ENCODE results near the gene TBX2.
A peak's percentile ranks its signal among the peaks of the same experiment; 100 is the strongest.
"Not testable (repeated sequence)": the region's sequence is repeated elsewhere in the genome, so short reads cannot be mapped to it uniquely, and the experiment has no call there.

TBX2 gene

DNA sequence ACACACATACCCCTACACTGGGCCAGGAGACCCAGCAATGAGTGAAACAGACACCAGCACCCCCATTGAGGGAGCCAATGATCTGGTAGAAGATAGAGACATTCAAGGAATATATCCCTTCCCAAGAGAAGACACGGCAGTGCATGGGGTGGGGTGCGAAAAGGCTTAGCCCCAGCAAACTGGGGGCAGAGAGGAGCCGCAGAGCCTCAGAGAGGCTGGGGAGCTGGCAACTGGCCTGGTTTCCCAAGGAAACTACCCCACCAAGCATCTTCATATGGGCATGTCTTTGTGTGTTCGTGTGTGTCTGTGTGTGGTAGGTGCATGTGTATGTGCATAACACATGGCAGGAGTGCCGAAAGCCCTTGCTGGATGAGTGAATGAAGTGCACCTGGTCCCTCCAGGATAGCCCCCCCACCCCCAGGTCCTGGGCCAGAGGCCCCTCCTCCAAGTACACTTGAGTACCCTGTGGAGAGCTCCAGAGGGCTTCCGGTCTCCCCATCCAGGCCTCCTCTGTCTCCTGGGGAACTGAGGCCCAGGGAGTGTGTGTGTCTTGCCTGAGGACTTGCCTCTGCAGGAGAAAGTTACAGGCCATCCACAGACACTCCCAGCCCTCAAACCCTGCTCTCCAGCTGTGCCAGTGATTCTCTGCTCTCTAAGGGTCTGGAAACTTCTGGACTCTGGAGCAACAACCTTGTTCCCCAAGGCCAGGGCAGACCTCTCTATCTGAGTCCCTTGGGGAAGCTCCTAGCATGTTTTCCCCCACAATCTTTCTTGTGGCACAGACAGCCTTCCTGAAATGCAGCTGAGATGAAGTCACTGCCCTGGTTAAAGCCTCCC lies 15.9 kb downstream of the TBX2 start:
- no peak for DNase-seq

GRCh38 chr17:61416211-61416539 lies 16.5 kb downstream of the TBX2 start:
- DNase-seq, result no peak

- peak; percentile 18 for DNase-seq
Measured at GRCh38 chr17:61416540-61417363, 17.1 kb downstream of the TBX2 start.

DNA sequence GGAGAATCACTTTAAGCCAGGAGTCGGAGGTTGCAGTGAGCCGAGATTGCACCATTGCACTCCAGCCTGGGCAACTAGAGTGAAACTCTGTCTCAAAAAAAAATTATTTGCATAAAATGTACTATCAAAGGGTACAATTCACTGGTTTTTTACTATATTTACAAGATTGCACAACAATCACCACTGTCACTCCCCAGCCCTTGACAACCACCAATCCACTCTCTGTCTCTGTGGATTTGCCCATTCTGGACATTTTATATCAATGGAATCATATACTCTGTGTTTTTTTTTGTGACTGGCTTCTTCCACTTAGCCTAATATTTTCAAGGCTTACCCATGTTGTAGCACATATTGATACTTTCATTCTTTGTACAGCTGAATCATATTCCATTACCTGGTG lies 18.8 kb downstream of the TBX2 start:
- DNase-seq, result no peak

GRCh38 chr17:61419496-61420046 lies 19.9 kb downstream of the TBX2 start:
- DNase-seq, result no peak

GRCh38 chr17:61420052-61420451 lies 20.4 kb downstream of the TBX2 start:
- no peak for DNase-seq

DNA sequence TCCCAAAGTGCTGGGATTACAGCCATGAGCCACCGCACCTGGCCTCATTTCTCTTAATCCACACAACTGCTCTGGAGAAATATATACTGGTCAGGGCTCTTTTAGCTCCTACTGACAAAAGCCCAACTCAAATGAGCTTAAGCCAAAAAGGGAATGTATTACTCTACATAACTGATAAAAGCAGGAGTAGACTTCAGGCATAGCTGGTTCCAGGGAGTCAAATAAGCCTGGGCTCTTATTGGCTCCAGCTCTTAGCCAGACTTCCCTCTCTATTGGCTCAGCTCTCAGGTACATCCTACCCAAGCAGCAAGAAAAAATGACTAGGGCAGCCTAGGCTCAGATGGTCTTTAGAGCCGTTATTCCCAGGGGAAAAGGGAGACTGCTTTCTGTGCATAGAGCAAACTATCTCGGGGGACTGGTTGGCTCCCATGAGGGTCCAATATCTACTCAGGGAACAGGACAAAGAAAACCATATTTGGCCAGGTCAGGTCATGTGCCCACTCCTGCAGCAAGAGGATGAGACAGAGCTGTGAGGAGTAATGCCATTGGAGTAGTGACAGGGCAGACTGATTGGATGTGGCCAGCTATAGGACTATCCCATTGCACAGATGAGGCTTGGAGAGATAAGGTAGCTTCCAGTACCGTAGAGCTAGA lies 21.2 kb downstream of the TBX2 start:
- no peak for DNase-seq

GRCh38 chr17:61421460-61421859 lies 21.8 kb downstream of the TBX2 start:
- no peak for DNase-seq

GRCh38 chr17:61422116-61422799 lies 22.6 kb downstream of the TBX2 start:
- DNase-seq, result no peak

DNA sequence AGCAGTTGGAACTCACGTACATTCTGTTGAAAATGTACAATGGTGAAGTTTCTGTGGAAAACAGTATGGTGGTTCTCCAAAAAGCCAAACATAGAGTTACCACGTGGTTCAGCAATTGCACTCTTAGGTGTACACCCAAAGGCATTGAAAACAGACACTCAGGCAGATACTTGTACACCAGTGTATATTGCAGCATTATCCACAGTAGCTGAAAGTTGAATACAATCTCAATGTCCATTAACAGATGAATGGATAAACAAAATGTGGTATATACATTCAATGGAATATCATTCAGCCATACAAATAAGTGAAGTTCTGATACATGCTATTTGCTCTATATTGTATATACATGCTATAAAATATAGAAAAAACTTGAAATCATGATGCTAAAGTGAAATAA lies 23.2 kb downstream of the TBX2 start:
- DNase-seq, result no peak

DNA sequence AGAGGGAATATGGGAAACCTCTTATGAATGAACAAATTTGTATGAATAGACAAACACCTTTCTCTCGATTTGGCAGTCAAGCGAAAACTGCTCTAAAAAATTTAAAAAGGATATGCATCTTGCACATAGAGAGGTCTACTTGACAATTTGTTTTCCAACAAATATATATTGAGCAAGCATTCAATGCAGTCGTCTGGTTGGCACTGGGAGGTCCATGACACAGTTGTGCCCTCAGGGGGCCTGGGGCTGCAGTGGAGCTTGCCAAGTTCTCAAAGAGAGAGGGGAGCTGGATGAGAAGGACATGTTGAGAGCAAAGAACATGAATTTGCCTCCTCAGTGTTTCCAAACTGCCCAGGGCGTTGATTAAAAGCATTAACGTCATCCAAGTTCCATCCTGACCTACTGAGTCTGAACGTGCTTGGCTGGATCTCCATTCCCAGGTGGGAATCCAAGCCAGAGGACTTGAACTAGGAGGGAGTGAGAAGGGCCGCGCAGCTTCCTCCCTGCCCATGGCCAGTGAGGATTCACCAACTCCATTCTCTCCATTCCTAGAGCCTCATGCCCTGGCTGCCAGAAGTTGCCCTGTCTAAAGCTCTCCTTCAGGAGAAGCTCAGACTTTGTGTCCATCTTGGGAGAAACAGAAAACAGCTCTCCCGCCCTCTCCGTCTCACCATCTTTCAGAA lies 24.5 kb downstream of the TBX2 start:
- no peak for DNase-seq

- DNase-seq, result no peak
Measured at GRCh38 chr17:61425682-61426481, 26.2 kb downstream of the TBX2 start.

DNA sequence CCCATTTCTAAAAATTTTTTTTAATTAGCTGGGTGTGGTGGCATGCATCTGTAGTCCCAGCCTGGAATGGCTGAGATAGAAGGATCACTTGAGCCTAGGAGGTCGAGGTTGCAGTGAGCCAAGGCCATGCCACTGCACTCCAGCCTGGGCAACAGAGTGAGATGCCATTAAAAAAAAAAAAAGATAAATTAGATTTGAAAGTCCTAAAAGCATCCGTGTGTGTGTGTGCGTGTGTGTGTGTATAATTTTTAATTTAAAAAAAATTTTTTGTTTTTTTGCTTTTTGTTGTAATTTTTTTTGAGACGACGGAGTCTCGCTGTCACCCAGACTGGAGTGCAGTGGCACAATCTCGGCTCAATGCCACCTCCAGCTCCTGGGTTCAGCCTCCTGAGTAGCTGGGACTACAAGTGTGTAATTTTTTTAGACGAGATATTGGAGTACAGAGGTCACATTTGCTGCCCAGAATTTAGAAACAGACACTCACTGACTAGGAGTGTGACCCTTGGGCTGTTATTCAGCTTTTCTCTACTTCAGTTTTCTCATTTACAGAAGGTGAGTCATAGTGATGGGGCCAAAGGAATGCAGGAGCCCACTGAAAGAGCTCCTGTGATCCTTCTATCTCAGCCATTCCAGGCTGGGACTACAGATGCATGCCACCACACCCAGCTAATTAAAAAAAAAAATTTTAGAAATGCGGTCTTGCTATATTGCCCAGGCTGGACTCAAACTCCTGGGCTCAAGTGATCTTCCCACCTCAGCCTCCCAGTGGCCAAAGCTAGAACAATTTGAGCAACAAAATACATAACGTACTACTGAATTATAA lies 27.1 kb downstream of the TBX2 start:
- no peak for DNase-seq

DNA sequence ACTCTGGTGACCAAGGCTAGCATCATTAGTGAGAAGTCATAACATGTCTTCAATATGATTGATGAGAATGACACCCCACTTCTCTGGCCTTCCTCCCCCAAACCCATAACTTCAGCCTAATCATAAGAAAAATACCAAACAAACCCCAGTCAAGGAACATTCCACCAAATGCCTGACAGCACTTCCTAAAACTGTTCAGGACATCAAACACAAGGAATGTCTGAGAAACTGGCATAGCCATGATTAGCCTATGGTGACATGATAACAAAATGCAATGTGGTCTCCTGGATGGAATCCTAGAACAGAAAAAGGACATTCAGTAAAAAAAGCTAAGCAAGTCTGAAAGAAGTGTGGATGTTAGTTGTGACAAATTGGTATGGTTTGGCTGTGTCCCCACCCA lies 27.9 kb downstream of the TBX2 start:
- no peak for DNase-seq

GRCh38 chr17:61429274-61429673 lies 29.6 kb downstream of the TBX2 start:
- DNase-seq, result no peak

GRCh38 chr17:61429831-61430230 lies 30.2 kb downstream of the TBX2 start:
- DNase-seq, result not testable (repeated sequence)

- DNase-seq, result no peak
Measured at GRCh38 chr17:61431594-61432311, 32.1 kb downstream of the TBX2 start.

- DNase-seq, result no peak
Measured at GRCh38 chr17:61436273-61436672, 36.6 kb downstream of the TBX2 start.

DNA sequence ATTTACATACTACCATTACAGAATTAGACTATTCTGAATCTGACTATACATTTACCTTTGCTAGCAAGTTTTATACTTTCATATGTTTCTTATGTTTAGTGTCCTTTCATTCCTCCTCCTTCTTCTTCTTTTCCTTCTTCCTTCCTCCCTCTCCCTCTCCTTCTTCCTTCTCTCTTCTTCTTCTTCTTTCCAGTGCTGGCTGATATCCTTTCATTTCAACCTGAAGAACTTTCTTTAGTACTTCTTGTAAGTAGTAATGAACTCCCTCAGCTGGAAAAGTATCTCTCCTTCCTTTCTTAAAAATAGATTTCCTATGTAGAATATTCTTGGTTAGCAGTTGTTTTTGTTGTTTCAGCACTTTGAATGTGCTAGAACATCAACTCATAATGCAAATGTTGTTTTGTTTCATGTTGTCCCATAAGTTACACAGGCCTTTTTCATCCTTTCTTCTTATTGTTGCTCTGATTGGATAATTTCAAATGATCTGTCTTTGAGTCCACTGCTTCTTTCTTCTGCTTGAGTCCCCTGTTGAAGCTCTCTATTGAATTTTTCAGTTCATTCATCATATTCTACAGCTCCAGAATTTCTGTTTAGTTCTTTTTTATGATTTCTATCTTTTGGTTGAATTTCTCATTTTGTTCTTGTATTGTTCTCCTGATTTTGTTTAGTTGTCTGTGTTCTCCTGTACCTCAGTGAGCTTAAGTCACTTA lies 37.5 kb downstream of the TBX2 start:
- no peak for DNase-seq

All from NCI-H187 treated with DMSO at 0.1 percent for 48 hours (cell line).